Liver (tissue), 9 donors: Measurements from ENCODE around the gene PLSCR1. TPM values are rescaled to one million over a fixed set of nuclear protein-coding genes. Genes with fewer than 3 reads are reported as not detected.
A peak's percentile ranks its signal among the peaks of the same experiment; 100 is the strongest.

Source experiments
- DNase-seq: peaks from one replicate; pipeline ENCODE4 v3.0.0-alpha.2; 2017; ENCODE audit warnings: low spot score
- H3K27ac ChIP-seq, 2 donors: one replicate each; pipeline ENCODE4 v1.7.0; 2013; ENCODE audit warnings: inconsistent platforms in 2 of 2, low read length in 2 of 2, control low read depth in 1 of 2, low read depth in 1 of 2, mild to moderate bottlenecking in 1 of 2
- H3K27me3 ChIP-seq, 4 donors: one replicate each; pipeline versions ENCODE4 v1.6.1 to v1.7.0; 2013; ENCODE audit warnings: low read length in 3 of 4, inconsistent platforms in 1 of 4, mild to moderate bottlenecking in 1 of 4, moderate library complexity in 1 of 4; ENCODE audit not compliant: control insufficient read depth in 4 of 4, insufficient read depth in 4 of 4
- H3K36me3 ChIP-seq, 4 donors: one replicate each; pipeline versions ENCODE4 v1.6.1 to v1.7.0; 2013; ENCODE audit warnings: low read length in 3 of 4, mild to moderate bottlenecking in 3 of 4, low read depth in 1 of 4, moderate library complexity in 1 of 4; ENCODE audit not compliant: control insufficient read depth in 4 of 4, insufficient read depth in 3 of 4
- H3K4me1 ChIP-seq, 4 donors: one replicate each; pipeline versions ENCODE4 v1.6.1 to v1.7.0; 2013; ENCODE audit warnings: low read length in 3 of 4, mild to moderate bottlenecking in 3 of 4, moderate library complexity in 1 of 4; ENCODE audit not compliant: control insufficient read depth in 4 of 4, insufficient read depth in 4 of 4
- H3K4me3 ChIP-seq, 3 donors: one replicate each; pipeline versions ENCODE4 v1.6.1 to v1.7.0; 2013; ENCODE audit warnings: low read length in 3 of 3, control low read depth in 1 of 3, low read depth in 1 of 3, mild to moderate bottlenecking in 1 of 3
- H3K9ac ChIP-seq, 2 donors: one replicate each; pipeline ENCODE4 v1.7.0; 2013; ENCODE audit warnings: low read length in 2 of 2, mild to moderate bottlenecking in 2 of 2, moderate library complexity in 2 of 2, control low read depth in 1 of 2, low read depth in 1 of 2
- H3K9me3 ChIP-seq, 4 donors: one replicate each; pipeline versions ENCODE4 v1.6.1 to v1.7.0; 2013; ENCODE audit warnings: low read length in 3 of 4; ENCODE audit not compliant: control insufficient read depth in 4 of 4
- ATF3 ChIP-seq: IDR thresholded peaks from 2 replicates; pipeline ENCODE4 v1.6.1; 2016; ENCODE audit warnings: antibody characterized with exemption
- EGR1 ChIP-seq, 2 donors: IDR thresholded peaks; 2 replicates each; pipeline ENCODE4 v1.6.1; 2016 to 2018; ENCODE audit warnings: antibody characterized with exemption in 2 of 2, low read depth in 2 of 2
- FOXA1 ChIP-seq: IDR thresholded peaks from 2 replicates; pipeline ENCODE4 v1.6.1; 2016; ENCODE audit warnings: antibody characterized with exemption
- FOXA2 ChIP-seq: IDR thresholded peaks from 2 replicates; pipeline ENCODE4 v1.6.1; 2016; ENCODE audit warnings: antibody characterized with exemption
- GABPA ChIP-seq, 2 donors: IDR thresholded peaks in 1 of 2; conservative IDR thresholded peaks in 1 of 2; 2 replicates each; pipeline ENCODE4 v1.6.1; 2016; ENCODE audit warnings: antibody characterized with exemption in 2 of 2, mild to moderate bottlenecking in 1 of 2, moderate library complexity in 1 of 2
- HNF4A ChIP-seq, 2 donors: conservative IDR thresholded peaks; 2 replicates each; pipeline ENCODE4 v1.6.1; 2016; ENCODE audit warnings: antibody characterized with exemption in 2 of 2, mild to moderate bottlenecking in 2 of 2
- HNF4G ChIP-seq: IDR thresholded peaks from 2 replicates; pipeline ENCODE4 v1.6.1; 2016; ENCODE audit warnings: antibody characterized with exemption
- MAX ChIP-seq: IDR thresholded peaks from 2 replicates; pipeline ENCODE4 v1.6.1; 2016; ENCODE audit warnings: antibody characterized with exemption
- RAD21 ChIP-seq, 2 donors: IDR thresholded peaks; 2 replicates each; pipeline ENCODE4 v1.6.1; 2016; ENCODE audit warnings: antibody characterized with exemption in 2 of 2, mild to moderate bottlenecking in 2 of 2
- REST ChIP-seq: IDR thresholded peaks from 2 replicates; pipeline ENCODE4 v1.6.1; 2016; ENCODE audit warnings: antibody characterized with exemption, mild to moderate bottlenecking
- SP1 ChIP-seq: IDR thresholded peaks from 2 replicates; pipeline ENCODE4 v1.6.1; 2018; ENCODE audit warnings: antibody characterized with exemption, mild to moderate bottlenecking
- TAF1 ChIP-seq: conservative IDR thresholded peaks from 2 replicates; pipeline ENCODE4 v1.6.1; 2016; ENCODE audit warnings: antibody characterized with exemption, mild to moderate bottlenecking
- YY1 ChIP-seq: IDR thresholded peaks from 2 replicates; pipeline ENCODE4 v1.6.1; 2016; ENCODE audit warnings: antibody characterized with exemption, mild to moderate bottlenecking
- ZBTB33 ChIP-seq: IDR thresholded peaks from 2 replicates; pipeline ENCODE4 v1.6.1; 2016; ENCODE audit warnings: antibody characterized with exemption
- WGBS: extraction: QIAGEN DNeasy Blood & Tissue Kit; methylation state at CpG from one replicate; pipeline ENCODE4 v1.1.7; 2013; 5-methylcytosine and 5-hydroxymethylcytosine counted together
- polyA plus RNA-seq, 2 donors: library from polyadenylated mRNA; stranded (reverse) in 1 of 2; unstranded in 1 of 2; fragments of 200-250 nt in 1 of 2; fragments of >200 nt in 1 of 2; fragmentation: Nextera tagmentation in 1 of 2; extraction: Ambion mirVana in 1 of 2; gene quantifications; one replicate each; pipeline versions ENCODE4 v1.2.1 to v1.2.3, GENCODE V29; 2013 to 2015
- total RNA-seq, 2 donors: library from RNA; depleted of rRNA; stranded (reverse); fragments of >200 nt; gene quantifications; one replicate each; pipeline ENCODE4 v1.2.3, GENCODE V29; 2014
- donor health status: healthy.
- donor health status: healthy.
- donor health status: healthy.
- donor health status: healthy.
- donor health status: healthy.

PLSCR1 gene
- total and polyA plus RNA-seq, 4 donors, result 30.2 to 76.4 (median 34.3) TPM

- WGBS, result 90% methylated on average over 9 of the region's 9 CpGs
- Histone ChIP-seq H3K4me1 (peaks cover 0 to 5% (median 2%) of the 10 kb centered on the region in 4 donors), H3K27me3 (no peaks in the 10 kb centered on the region), H3K27ac (no peak overlapping the region), H3K36me3 (no peaks in the 10 kb centered on the region), H3K9ac (no peak overlapping the region), H3K9me3 (no peaks in the 10 kb centered on the region), H3K4me3 (no peak overlapping the region)
- DNase-seq, result no peak
- TF ChIP-seq YY1 (no peak), TAF1 (no peak)
Measured at GRCh38 chr3:146470425-146470990, 73.9 kb downstream of the PLSCR1 start.

- H3K36me3 ChIP-seq, result no peaks in the 10 kb centered on the region
- no peaks in the 10 kb centered on the region for H3K9me3 ChIP-seq
- peaks cover 0 to 5% (median 2%) of the 10 kb centered on the region in 4 donors for H3K4me1 ChIP-seq
- TF ChIP-seq ATF3 (no peak), REST (no peak), EGR1 (IDR thresholded peaks at IDR 0.05; ENCODE audit: low read depth in 2 of 2) (no peak), FOXA1 (no peak)
- peak within 1 kb of the TSS; percentile 39 to 60 for H3K27ac ChIP-seq
- peak; percentile 57 for DNase-seq
- peak within 1 kb of the TSS in 1 of 2 donors; percentile 60 for H3K9ac ChIP-seq
- H3K4me3 ChIP-seq, result peak within 1 kb of the TSS; percentile 68 to 79 (median 73)
- WGBS, result 12% methylated on average over 51 of the region's 51 CpGs
- H3K27me3 ChIP-seq, result no peaks in the 10 kb centered on the region
Measured at GRCh38 chr3:146469150-146470017, 75.0 kb downstream of the PLSCR1 start, which contains the start of gene PLSCR2. Gene PLSCR2 (minus strand): TSS chr3:146469561. CDS start chr3:146459904, 9,657 bp downstream.

GRCh38 chr3:146468671-146469149, 75.7 kb downstream of the PLSCR1 start:
- DNase-seq, result no peak
- no peak overlapping the region for H3K27ac ChIP-seq
- no peak for TF ChIP-seq EGR1 (IDR thresholded peaks at IDR 0.05; ENCODE audit: low read depth in 2 of 2)
- TF ChIP-seq ZBTB33, result no peak
- TF ChIP-seq HNF4A (conservative IDR thresholded peaks at IDR 0.05), result no peak
- TF ChIP-seq TAF1, result no peak
- no peak for TF ChIP-seq MAX
- no peak for TF ChIP-seq YY1
- TF ChIP-seq FOXA1, result no peak
- TF ChIP-seq ATF3, result no peak
- no peak for TF ChIP-seq FOXA2
- TF ChIP-seq RAD21 (IDR thresholded peaks at IDR 0.05), result no peak
- no peak for TF ChIP-seq HNF4G
- TF ChIP-seq REST, result no peak
- no peak for TF ChIP-seq SP1
- TF ChIP-seq GABPA (IDR thresholded peaks at IDR 0.05 in 1 of 2, conservative IDR thresholded peaks at IDR 0.05 in 1 of 2), result no peak

More at GRCh38 chr3:146468671-146469149, 75.7 kb downstream of the PLSCR1 start:
- peak overlapping the region in 2 of 3 donors; percentile 68 to 73 for H3K4me3 ChIP-seq
- 89% methylated on average over 10 of the region's 10 CpGs for WGBS
- peaks cover 0 to 5% (median 2%) of the 10 kb centered on the region in 4 donors for H3K4me1 ChIP-seq
- no peaks in the 10 kb centered on the region for H3K27me3 ChIP-seq
- no peaks in the 10 kb centered on the region for H3K36me3 ChIP-seq
- H3K9ac ChIP-seq, result no peak overlapping the region
- H3K9me3 ChIP-seq, result no peaks in the 10 kb centered on the region
